Fibroblast of villous mesenchyme (primary cell): ENCODE measurements around the gene WDR82. TPM values are rescaled to one million over a fixed set of nuclear protein-coding genes. Genes with fewer than 3 reads are reported as not detected.

Experiments used
- DNase-seq: peaks from one replicate; pipeline ENCODE4 v3.0.0-alpha.2; 2010; ENCODE audit warnings: low read depth
- H3K4me3 ChIP-seq: 2 replicates; pipeline ENCODE4 v1.5.1; 2011; ENCODE audit warnings: low read depth, mild to moderate bottlenecking, low read length
- CTCF ChIP-seq: IDR thresholded peaks from 2 replicates; pipeline ENCODE4 v1.5.1; 2012; ENCODE audit warnings: low read depth, mild to moderate bottlenecking, low read length; ENCODE audit not compliant: insufficient read depth
- total RNA-seq: library from RNA; depleted of rRNA; stranded (reverse); fragments of >200 nt; gene quantifications from 2 replicates; pipeline ENCODE4 v1.2.3, GENCODE V29; 2012

The WDR82 gene
- total RNA-seq, 1 donor, result 68.2 TPM

- no peak for TF ChIP-seq CTCF
- DNase-seq, result no peak
- H3K4me3 ChIP-seq, result no peak overlapping the region
Observed at GRCh38 chr3:52269776-52270175, 8.7 kb downstream of the WDR82 start.

- TF ChIP-seq CTCF, result no peak
- no peak for DNase-seq
- H3K4me3 ChIP-seq, result no peak overlapping the region
Observed at GRCh38 chr3:52268036-52268435, 10.4 kb downstream of the WDR82 start.

GRCh38 chr3:52265387-52265786, 13.1 kb downstream of the WDR82 start:
- TF ChIP-seq CTCF, result no peak
- DNase-seq, result no peak
- no peak overlapping the region for H3K4me3 ChIP-seq

- no peak for DNase-seq
- no peak overlapping the region for H3K4me3 ChIP-seq
- TF ChIP-seq CTCF, result no peak
Observed at GRCh38 chr3:52262447-52262846, 16.0 kb downstream of the WDR82 start.

- no peak for TF ChIP-seq CTCF
- no peak for DNase-seq
- H3K4me3 ChIP-seq, result no peak overlapping the region
Observed at GRCh38 chr3:52259448-52259847, 19.0 kb downstream of the WDR82 start.

GRCh38 chr3:52259035-52259434, 19.4 kb downstream of the WDR82 start:
- no peak for TF ChIP-seq CTCF
- DNase-seq, result no peak
- H3K4me3 ChIP-seq, result no peak overlapping the region

- TF ChIP-seq CTCF, result no peak
- H3K4me3 ChIP-seq, result no peak overlapping the region
- peak; percentile 50 for DNase-seq
Observed at GRCh38 chr3:52257911-52258310, 20.5 kb downstream of the WDR82 start.
